HCEC 1CT (cell line): Measurements from ENCODE around the gene CD55.
A peak's percentile ranks its signal among the peaks of the same experiment; 100 is the strongest.
"Not testable (repeated sequence)": the region's sequence is repeated elsewhere in the genome, so short reads cannot be mapped to it uniquely, and the experiment has no call there.

Source experiments
- DNase-seq: peaks from one replicate; pipeline ENCODE4 v3.0.0-alpha.2; 2017

Gene CD55

GRCh38 chr1:207306603-207307002, 14.9 kb upstream of the CD55 start:
- no peak for DNase-seq

DNA sequence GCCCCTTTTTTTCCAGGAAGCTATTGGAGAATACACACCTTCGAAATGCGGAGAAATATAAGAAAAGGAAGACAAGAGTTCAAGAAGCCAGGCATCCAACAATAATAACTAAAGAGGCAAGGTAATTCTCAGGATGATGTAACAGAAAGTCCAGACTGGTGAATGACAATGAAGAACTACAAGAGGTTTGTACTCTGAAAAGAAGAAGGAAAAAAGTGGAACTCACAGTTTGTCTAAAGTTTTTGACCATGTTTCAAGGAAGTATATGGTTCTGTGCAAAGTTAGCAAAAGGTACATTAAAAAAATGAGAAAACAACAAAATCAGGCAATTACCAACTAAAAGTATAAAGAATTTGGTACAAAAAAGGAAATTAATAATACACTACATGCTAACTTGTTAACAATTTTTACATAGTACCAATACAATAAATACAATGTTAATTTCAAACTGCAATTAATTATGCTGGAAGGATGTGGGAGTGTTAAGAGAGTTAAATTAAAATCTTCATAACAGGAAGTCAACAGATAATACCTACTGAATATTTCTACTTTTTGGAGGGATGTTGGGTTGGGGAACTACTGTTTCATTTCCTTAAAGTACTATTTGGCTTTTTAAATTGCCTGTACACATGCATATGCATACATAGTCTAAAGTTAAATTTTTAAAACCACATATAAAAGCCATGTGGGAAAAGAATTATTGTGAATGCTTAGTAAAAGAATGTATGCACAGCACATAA, 12.9 kb upstream of the CD55 start:
- no peak for DNase-seq

DNA sequence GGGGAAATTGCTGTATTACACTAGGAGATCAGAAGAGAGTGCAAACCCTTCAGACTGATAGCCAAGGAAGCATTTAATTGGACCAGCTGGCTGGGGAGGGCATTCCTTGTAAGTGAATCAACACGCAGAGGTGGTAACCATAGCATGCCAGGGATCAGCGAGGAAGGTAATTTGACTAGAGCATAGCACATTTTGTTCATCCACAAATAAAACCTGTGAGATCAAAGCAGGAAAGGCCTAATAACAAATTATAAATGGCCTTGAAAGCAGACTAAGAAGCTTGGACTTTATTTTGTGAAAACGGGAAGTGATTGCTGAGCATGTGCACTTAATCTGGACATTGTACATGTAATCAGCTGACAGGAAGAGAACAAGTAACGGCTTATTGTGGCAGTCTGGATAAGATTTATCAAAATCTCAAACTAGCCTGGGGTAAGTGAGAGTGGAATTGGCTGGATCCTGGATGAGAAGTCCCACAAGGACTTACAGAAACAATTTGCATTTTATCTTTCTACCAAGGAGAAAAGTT, 11.7 kb upstream of the CD55 start:
- DNase-seq: peak; percentile 88

GRCh38 chr1:207311888-207312603, 9.4 kb upstream of the CD55 start:
- DNase-seq: no peak

DNA sequence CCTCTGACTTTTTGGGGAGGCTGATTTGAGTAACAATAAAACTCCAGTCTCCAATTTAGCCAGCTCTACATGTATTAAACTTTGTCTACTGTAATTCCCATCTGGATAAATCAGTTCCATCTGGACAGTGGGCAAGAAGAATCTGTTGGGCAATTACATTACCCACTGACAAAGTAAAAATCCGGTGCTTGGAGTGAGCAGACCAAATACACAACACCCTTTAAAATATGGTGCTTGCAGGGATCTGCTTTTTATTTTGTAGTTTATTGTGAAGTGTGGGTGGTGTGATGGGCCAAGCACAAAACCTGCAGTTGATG, 8.9 kb upstream of the CD55 start:
- DNase-seq: no peak

DNA sequence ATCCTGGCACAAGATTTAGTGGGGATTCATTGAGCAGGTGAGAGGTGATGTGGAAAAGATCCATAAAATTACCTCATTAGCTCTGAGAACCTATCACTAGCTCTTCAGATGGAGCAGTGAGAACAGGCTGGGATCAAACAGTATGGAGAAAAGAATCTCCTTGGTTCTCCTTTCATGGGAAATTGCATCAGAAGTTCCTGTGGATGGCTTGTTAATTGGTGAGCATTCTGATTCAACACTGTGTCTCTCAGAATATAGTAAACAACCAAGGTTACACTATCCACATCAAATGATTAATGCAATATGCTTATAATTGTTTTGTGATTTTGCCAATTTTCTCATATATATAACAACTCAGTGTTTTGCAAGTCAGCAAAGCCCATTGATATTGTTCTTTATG, 8.3 kb upstream of the CD55 start:
- DNase-seq: peak; percentile 59

DNA sequence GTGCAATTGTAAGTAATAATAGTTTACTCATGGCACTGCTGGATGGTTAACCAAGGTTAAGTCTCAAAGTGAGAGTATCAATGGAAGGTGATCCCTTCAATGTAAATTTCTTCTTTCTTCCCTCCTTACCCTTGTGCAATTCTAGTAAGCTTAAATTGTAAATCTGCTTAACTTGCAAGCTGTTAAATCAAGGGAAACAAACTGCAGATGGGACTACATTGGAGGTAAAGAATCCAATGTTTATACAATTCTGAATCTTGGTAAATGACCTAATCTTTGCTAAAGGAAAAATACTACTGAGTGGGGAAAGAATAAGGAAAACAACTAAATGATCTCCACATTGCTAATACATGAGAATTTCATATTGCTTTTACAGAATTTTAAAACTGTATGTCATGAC, 6.7 kb upstream of the CD55 start:
- no peak for DNase-seq

DNA sequence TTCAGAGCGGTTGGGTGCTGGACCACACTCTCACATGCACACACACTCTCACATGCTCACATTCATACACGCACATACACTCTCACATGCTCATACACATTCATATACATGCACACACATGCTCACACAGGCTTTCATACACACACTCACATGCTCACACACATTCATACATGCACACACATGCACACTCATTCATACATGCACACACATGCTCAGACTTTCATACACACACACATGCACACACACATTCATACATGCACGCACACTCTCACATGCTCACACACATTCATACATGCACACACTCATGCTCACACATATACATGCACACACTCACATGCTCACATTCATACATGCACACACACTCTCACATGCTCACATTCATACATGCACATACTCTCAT, 6.0 kb upstream of the CD55 start:
- no peak for DNase-seq

DNA sequence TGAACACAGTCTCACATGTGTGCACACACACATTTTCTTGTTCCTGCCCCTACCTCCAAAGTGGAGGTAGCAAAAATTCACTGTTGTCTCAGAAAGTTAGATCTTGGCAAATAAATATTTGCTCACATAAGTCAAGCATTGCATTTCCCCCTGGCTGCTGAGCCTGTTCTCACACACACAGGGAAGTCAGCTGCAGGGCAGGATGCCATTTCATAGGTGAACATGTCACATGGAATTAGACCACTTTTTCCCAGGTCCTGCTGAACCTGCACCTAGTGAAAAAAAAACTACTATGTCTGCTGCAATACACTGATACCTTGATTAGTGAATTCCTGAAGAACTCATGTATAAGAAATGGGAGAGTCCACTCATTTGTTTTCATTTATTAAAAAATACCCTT, 5.3 kb upstream of the CD55 start:
- DNase-seq: no peak

DNA sequence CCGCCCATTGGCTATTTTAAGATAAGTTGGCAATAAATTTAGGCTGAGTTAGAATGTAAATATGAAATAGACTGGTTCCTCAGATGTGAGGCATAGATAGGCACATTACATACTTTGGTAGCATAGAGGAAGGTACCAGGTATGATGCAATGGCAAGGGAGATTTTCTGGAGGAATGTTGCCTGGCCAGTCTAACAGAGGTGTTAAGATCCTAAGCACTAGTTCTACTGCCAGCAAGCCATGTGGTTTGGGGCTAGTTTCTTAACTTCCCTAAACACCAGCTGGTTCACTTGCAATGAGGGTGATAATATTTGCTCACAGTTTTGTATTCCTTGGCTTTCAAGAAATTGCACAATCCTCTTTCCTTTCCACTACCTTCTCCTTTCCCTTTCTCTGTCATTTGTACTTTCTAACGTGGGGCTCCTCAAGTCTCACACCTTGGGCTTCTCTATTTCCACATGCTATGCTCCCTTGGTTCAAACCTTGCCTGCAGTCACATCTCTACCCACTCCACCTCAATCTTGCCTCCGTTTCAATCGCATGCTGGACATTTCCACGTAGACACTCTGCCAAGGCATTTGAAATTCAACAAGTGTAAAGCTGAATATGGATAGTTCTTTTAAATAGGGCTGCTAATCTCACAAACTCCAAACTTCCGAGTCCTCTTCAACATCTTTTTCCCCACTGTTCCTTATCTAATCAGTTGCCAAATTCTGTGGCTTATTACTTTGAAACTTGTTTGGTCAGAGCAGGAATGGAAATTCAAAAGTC, 4.7 kb upstream of the CD55 start:
- peak; percentile 38 for DNase-seq

GRCh38 chr1:207317561-207317960, 3.9 kb upstream of the CD55 start:
- DNase-seq: no peak

DNA sequence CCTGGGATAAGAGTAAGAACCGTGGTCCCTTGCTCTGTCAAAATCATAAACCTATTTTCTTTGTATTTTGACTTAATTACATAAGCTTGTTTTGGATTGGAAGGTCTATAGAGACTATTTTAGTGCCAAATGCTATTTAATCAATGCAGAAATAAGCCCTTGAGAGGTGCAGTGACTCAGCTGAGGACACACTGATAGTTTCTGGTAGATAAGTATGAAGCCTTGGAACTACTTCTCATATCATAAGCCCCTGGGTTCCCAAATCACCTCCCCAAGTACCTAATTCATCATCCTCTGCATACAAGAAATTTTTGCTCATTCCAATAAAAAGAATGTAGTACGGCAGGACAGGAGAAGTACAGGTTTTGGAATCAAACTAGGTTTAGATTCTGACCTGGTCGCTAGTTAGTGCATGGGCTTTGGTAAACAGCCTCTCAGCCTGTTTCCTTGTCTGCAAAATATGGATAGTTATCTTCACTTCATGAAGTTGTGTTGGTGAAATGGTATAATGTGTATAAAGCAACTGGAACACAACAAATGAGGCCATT, 3.3 kb upstream of the CD55 start:
- DNase-seq: no peak

DNA sequence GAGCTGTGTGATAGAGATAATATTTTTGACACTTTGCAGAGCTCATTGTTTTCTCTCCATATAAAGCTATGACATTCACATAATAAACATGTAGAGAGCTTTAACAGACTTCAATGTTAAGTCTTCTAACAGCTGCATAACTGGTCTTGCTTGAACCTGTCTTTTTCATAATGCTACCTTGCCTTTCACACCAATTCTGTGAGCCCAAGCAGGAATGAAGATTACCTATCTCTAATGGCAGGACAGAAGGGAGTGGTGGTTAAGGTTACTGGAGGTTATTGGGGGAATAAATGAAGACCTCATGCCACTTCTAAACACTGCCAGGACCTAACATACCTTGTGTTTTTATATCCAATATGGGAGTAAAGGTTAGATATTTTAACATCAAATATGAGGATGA, 2.3 kb upstream of the CD55 start:
- no peak for DNase-seq

GRCh38 chr1:207320105-207320504, 1.4 kb upstream of the CD55 start:
- not testable (repeated sequence) for DNase-seq

GRCh38 chr1:207321790-207322645, 540 bp downstream of the CD55 start:
- DNase-seq: no peak

DNA sequence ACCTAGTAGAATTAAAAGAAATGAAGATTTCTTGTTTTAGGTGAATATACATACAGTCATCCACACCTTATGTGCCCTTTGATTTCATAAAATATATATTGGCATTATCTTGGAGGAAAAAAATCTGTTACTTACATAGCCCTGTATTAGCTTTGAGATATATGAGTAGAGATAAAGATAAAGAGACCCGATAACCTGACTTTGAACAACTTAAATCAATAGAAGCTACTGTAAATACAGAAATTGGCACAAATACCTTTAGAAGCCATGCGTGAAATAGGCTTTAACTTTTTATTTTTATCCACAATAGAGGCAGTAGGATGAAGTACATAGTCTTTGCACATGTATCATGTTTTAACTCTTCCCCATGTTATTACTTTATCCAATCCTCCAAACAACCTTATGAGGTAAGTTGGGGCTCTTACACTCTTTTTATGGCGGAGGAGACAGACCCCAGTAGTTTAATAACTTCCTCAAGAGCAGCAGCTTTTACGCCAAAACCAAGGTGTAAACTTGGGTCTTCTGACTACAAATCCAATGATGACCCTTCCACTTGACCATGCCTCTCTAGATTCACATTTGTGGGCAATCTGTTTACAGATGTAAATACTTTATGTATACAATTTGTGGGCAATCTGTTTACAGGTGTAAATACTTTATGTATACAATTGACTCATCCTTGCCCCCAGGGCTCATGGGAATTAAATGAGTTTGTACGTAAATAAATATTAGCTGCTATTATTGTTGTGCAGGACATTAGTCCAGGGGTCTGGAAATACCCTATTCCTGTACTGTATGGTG, 2.1 kb downstream of the CD55 start:
- DNase-seq: no peak

GRCh38 chr1:207328004-207328403, 6.5 kb downstream of the CD55 start:
- DNase-seq: peak; percentile 92

GRCh38 chr1:207328908-207329440, 7.5 kb downstream of the CD55 start:
- DNase-seq: no peak

DNA sequence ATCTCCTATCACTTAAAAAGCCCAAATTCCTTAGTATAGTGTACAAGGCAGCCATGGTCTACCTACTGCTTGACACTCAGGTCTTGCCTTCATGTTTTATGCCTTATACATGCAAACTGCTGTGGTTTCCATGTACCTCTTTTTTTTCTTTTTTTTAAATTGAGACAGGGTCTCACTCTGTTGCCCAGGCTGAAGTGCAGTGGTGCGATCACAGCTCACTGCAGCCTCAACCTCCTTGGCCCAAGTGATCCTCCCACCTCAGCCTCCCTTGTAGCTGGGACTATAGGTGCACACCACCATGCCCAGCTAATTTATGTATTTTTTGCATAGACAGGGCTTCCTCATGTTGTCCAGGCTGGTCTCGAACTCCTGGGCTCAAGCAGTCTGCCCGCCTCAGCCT, 8.0 kb downstream of the CD55 start:
- DNase-seq: no peak

GRCh38 chr1:207330011-207330710, 8.7 kb downstream of the CD55 start:
- no peak for DNase-seq
